GM12865 (cell line): ENCODE data around the gene ZBBX.
"Not testable (repeated sequence)": the region's sequence is repeated elsewhere in the genome, so short reads cannot be mapped to it uniquely, and the experiment has no call there.

Experiments
- DNase-seq: peaks from one replicate; pipeline ENCODE4 v3.0.0; 2010; ENCODE audit warnings: low read depth
- H3K4me3 ChIP-seq: 2 replicates; pipeline ENCODE4 v1.5.1; 2011; ENCODE audit warnings: mild to moderate bottlenecking, low read depth, low read length, control low read depth
- CTCF ChIP-seq: IDR thresholded peaks from 2 replicates; pipeline ENCODE4 v1.5.1; 2011; ENCODE audit warnings: low read length, control low read depth, low read depth, inconsistent platforms; ENCODE audit not compliant: insufficient read depth; ENCODE audit errors: missing control alignments

ZBBX gene

GRCh38 chr3:167380004-167380689 lies at the start of gene ZBBX:
Gene ZBBX, minus strand, starts transcription at chr3:167380297. Its CDS starts 7,396 bp downstream, at chr3:167372901.
- TF ChIP-seq CTCF = peak; percentile 94
- DNase-seq = peak; percentile 86
- peak within 1 kb of the TSS; percentile 53 for H3K4me3 ChIP-seq

GRCh38 chr3:167426962-167427361 lies 46.9 kb upstream of the ZBBX start:
- not testable (repeated sequence) for DNase-seq

GRCh38 chr3:167422396-167422795 lies 42.3 kb upstream of the ZBBX start:
- not testable (repeated sequence) for H3K4me3 ChIP-seq, DNase-seq

More at GRCh38 chr3:167426962-167427361, 46.9 kb upstream of the ZBBX start:
- not testable (repeated sequence) for H3K4me3 ChIP-seq

GRCh38 chr3:167409611-167410010 lies 29.5 kb upstream of the ZBBX start:
- no peak overlapping the region for H3K4me3 ChIP-seq
- no peak for DNase-seq
- TF ChIP-seq CTCF = no peak

GRCh38 chr3:167406876-167407492 lies 26.9 kb upstream of the ZBBX start:
- H3K4me3 ChIP-seq = no peak overlapping the region
- TF ChIP-seq CTCF = peak; percentile 25
- peak; percentile 13 for DNase-seq

GRCh38 chr3:167397826-167398225 lies 17.7 kb upstream of the ZBBX start:
- DNase-seq = no peak
- H3K4me3 ChIP-seq = no peak overlapping the region
- TF ChIP-seq CTCF = no peak

- H3K4me3 ChIP-seq = no peak overlapping the region
- no peak for DNase-seq
- TF ChIP-seq CTCF = no peak
These were observed 16.0 kb upstream of the ZBBX start for GRCh38 chr3:167396075-167396474.

- TF ChIP-seq CTCF = no peak
- DNase-seq = no peak
- H3K4me3 ChIP-seq = no peak overlapping the region
These were observed 13.9 kb upstream of the ZBBX start for GRCh38 chr3:167394003-167394402.
